GM12891 (cell line): Measurements from ENCODE around the gene RHOBTB3.

ENCODE experiments used
- PAX5 ChIP-seq: IDR thresholded peaks from 2 replicates; pipeline ENCODE4 v1.6.1; 2011; ENCODE audit warnings: low read length, moderate library complexity, mild to moderate bottlenecking; ENCODE audit not compliant: insufficient read depth, severe bottlenecking
- POLR2A ChIP-seq: IDR thresholded peaks from 2 replicates; pipeline ENCODE4 v1.6.1; 2011; ENCODE audit warnings: low read depth, low read length, control low read depth
- POLR2AphosphoS5 ChIP-seq: IDR thresholded peaks from 2 replicates; pipeline ENCODE4 v1.6.1; 2011; ENCODE audit warnings: low read depth, low read length, control low read depth
- POU2F2 ChIP-seq: IDR thresholded peaks from 2 replicates; pipeline ENCODE4 v1.6.1; 2011; ENCODE audit warnings: low read depth, mild to moderate bottlenecking, control low read depth, low read length, moderate library complexity
- SPI1 ChIP-seq: IDR thresholded peaks from 2 replicates; pipeline ENCODE4 v1.6.1; 2011; ENCODE audit warnings: low read depth, low read length, control low read depth
- TAF1 ChIP-seq: IDR thresholded peaks from 2 replicates; pipeline ENCODE4 v1.6.1; 2011; ENCODE audit warnings: low read depth, low read length, control low read depth

- TF ChIP-seq POLR2AphosphoS5 (no peak), POLR2A (no peak), TAF1 (no peak), POU2F2 (no peak), SPI1 (no peak), PAX5 (no peak)
Observed at GRCh38 chr5:95723632-95724369, 7.3 kb upstream of the RHOBTB3 start.
